GM23338 (cell line): Measurements from ENCODE around the gene DMRT1. TPM values are rescaled to one million over a fixed set of nuclear protein-coding genes. Genes with fewer than 3 reads are reported as not detected.

Experiments
- ATAC-seq: fragments of 200-7000 bp; cut with Tn5 transposase; 3 replicates; pipeline ENCODE4 v1.9.1; 2020
- DNase-seq: peaks from one replicate; pipeline ENCODE4 v3.0.0-alpha.2; 2015; ENCODE audit warnings: low spot score
- H2AFZ ChIP-seq: fragments of 200-600 bp; sonication (generic); 2 replicates; pipeline ENCODE4 v1.8.0; 2016; ENCODE audit warnings: antibody characterized with exemption, mild to moderate bottlenecking, moderate library complexity
- H3F3A ChIP-seq: fragments of 200-600 bp; sonication (generic); replicated peaks from 2 replicates; pipeline ENCODE4 v1.8.0; 2017; ENCODE audit warnings: antibody characterized with exemption, mixed run types, low read depth
- H3K27ac ChIP-seq: fragments of 200-600 bp; sonication (generic); 2 replicates; pipeline ENCODE4 v1.6.1; 2016; ENCODE audit warnings: low read depth
- H3K27me3 ChIP-seq: fragments of 200-600 bp; sonication (generic); 2 replicates; pipeline ENCODE4 v1.8.0; 2016; ENCODE audit warnings: mild to moderate bottlenecking, mixed run types, moderate library complexity; ENCODE audit not compliant: insufficient read depth
- H3K36me3 ChIP-seq: fragments of 200-600 bp; sonication (generic); 2 replicates; pipeline ENCODE4 v1.8.0; 2016; ENCODE audit warnings: mild to moderate bottlenecking; ENCODE audit not compliant: insufficient read depth
- H3K4me1 ChIP-seq: fragments of 200-600 bp; sonication (generic); 2 replicates; pipeline ENCODE4 v1.8.0; 2016; ENCODE audit warnings: mild to moderate bottlenecking, moderate library complexity; ENCODE audit not compliant: insufficient read depth
- H3K4me2 ChIP-seq: fragments of 200-600 bp; sonication (generic); 2 replicates; pipeline ENCODE4 v1.7.1; 2017; ENCODE audit warnings: mixed run types
- H3K4me3 ChIP-seq: fragments of 200-600 bp; sonication (generic); 2 replicates; pipeline ENCODE4 v1.6.1; 2016; ENCODE audit warnings: mixed run types
- H3K79me2 ChIP-seq: fragments of 200-600 bp; sonication (generic); replicated peaks from 2 replicates; pipeline ENCODE4 v1.8.0; 2017; ENCODE audit warnings: mild to moderate bottlenecking; ENCODE audit not compliant: insufficient read depth
- H3K9me2 ChIP-seq: fragments of 200-600 bp; sonication (generic); 2 replicates; pipeline ENCODE4 v1.8.0; 2017; ENCODE audit not compliant: insufficient read depth
- H4K20me1 ChIP-seq: fragments of 200-600 bp; sonication (generic); replicated peaks from 2 replicates; pipeline ENCODE4 v1.8.0; 2017; ENCODE audit warnings: mild to moderate bottlenecking; ENCODE audit not compliant: insufficient read depth
- H3K27ac Mint-ChIP-seq: 2 replicates; pipeline ENCODE4 v1.8.0; 2020; ENCODE audit warnings: inconsistent platforms, mild to moderate bottlenecking, moderate library complexity, mixed read lengths
- H3K27me3 Mint-ChIP-seq: 3 replicates; pipeline ENCODE4 v1.8.0; 2022; ENCODE audit warnings: low read depth, mild to moderate bottlenecking, moderate library complexity, mixed read lengths, inconsistent platforms; ENCODE audit not compliant: insufficient read depth, poor library complexity
- H3K36me3 Mint-ChIP-seq: 3 replicates; pipeline ENCODE4 v1.8.0; 2021; ENCODE audit warnings: low read depth, mild to moderate bottlenecking, inconsistent platforms, moderate library complexity, mixed read lengths
- H3K4me1 Mint-ChIP-seq: 3 replicates; pipeline ENCODE4 v1.8.0; 2020; ENCODE audit warnings: mild to moderate bottlenecking, inconsistent platforms, mixed read lengths
- H3K4me3 Mint-ChIP-seq: 3 replicates; pipeline ENCODE4 v1.8.0; 2021; ENCODE audit warnings: moderate library complexity, mild to moderate bottlenecking, inconsistent platforms, mixed read lengths
- H3K9me3 Mint-ChIP-seq: 3 replicates; pipeline ENCODE4 v1.8.0; 2020; ENCODE audit warnings: moderate library complexity, mild to moderate bottlenecking, inconsistent platforms, mixed read lengths
- CREB1 ChIP-seq: fragments of 250-450 bp; sonication (Bioruptor Pico); IDR thresholded peaks from 2 replicates; pipeline ENCODE4 v1.5.0; 2020; ENCODE audit warnings: low read depth, mild to moderate bottlenecking, moderate library complexity
- CTCF ChIP-seq, 2 experiments: fragments of 200-600 bp in 1 of 2; sonication (generic) in 1 of 2; conservative IDR thresholded peaks; 2 replicates each; pipeline versions ENCODE4 v1.5.1 to v1.6.1; 2016 to 2017; ENCODE audit warnings: antibody characterized with exemption in 2 of 2, low read depth in 2 of 2, mild to moderate bottlenecking in 2 of 2, moderate library complexity in 1 of 2
- EZH2 ChIP-seq: fragments of 200-600 bp; sonication (generic); IDR thresholded peaks from one replicate; pipeline ENCODE4 v1.8.0; 2017; ENCODE audit warnings: antibody characterized with exemption, mild to moderate bottlenecking, low read depth; ENCODE audit not compliant: unreplicated experiment
- EZH2phosphoT487 ChIP-seq: fragments of 200-600 bp; sonication (generic); IDR thresholded peaks from one replicate; pipeline ENCODE4 v1.8.1; 2018; ENCODE audit warnings: antibody characterized with exemption; ENCODE audit not compliant: unreplicated experiment
- JUNB ChIP-seq: IDR thresholded peaks from one replicate; pipeline ENCODE4 v1.6.1; 2016; ENCODE audit warnings: antibody characterized with exemption; ENCODE audit not compliant: unreplicated experiment
- POLR2AphosphoS5 ChIP-seq: IDR thresholded peaks from 2 replicates; pipeline ENCODE4 v1.6.1; 2016; ENCODE audit warnings: antibody characterized with exemption, low read depth
- REST ChIP-seq: IDR thresholded peaks from one replicate; pipeline ENCODE4 v1.6.1; 2018; ENCODE audit warnings: antibody characterized with exemption; ENCODE audit not compliant: unreplicated experiment
- STAT1 ChIP-seq: IDR thresholded peaks from one replicate; pipeline ENCODE4 v1.6.1; 2016; ENCODE audit warnings: antibody characterized with exemption; ENCODE audit not compliant: unreplicated experiment
- ZNF114 ChIP-seq: fragments of 250-450 bp; sonication (Bioruptor Pico); IDR thresholded peaks from 2 replicates; pipeline ENCODE4 v1.5.0; 2020; ENCODE audit warnings: mild to moderate bottlenecking, moderate library complexity
- ZNF331 ChIP-seq: fragments of 250-450 bp; sonication (Bioruptor Pico); IDR thresholded peaks from 2 replicates; pipeline ENCODE4 v1.5.0; 2020; ENCODE audit warnings: low read depth, mild to moderate bottlenecking, moderate library complexity
- ZNF462 ChIP-seq: fragments of 250-450 bp; sonication (Bioruptor Pico); IDR thresholded peaks from 2 replicates; pipeline ENCODE4 v1.5.0; 2020; ENCODE audit warnings: mild to moderate bottlenecking, moderate library complexity
- polyA plus RNA-seq: library from polyadenylated mRNA; unstranded; fragments of >200 nt; fragmentation: Nextera tagmentation; extraction: Ambion mirVana; gene quantifications from 2 replicates; pipeline ENCODE4 v1.2.1, GENCODE V29; 2016
- total RNA-seq: library from RNA; depleted of rRNA; stranded (reverse); fragments of >200 nt; shearing (Covaris generic); gene quantifications from 2 replicates; pipeline ENCODE4 v1.2.3, GENCODE V29; 2014

Gene DMRT1
- total and polyA plus RNA-seq, 2 experiments from 2014 or later: not detected

- H3K36me3 Mint-ChIP-seq: no peaks in the 10 kb centered on the region
- H3K4me3 Mint-ChIP-seq: no peak overlapping the region
- H3K9me2 ChIP-seq: no peaks in the 10 kb centered on the region
- TF ChIP-seq EZH2 (no peak), POLR2AphosphoS5 (no peak), ZNF114 (no peak), JUNB (no peak), STAT1 (no peak), REST (no peak), CREB1 (CRISPR knock-in tag) (no peak), EZH2phosphoT487 (no peak), ZNF462 (no peak), CTCF (conservative IDR thresholded peaks at IDR 0.05; ENCODE audit: low read depth in 2 of 2) (no peak), ZNF331 (no peak)
- no peaks in the 10 kb centered on the region for H3K79me2 ChIP-seq
- H3K4me2 ChIP-seq: no peak overlapping the region
- no peaks in the 10 kb centered on the region for H3K36me3 ChIP-seq
- H4K20me1 ChIP-seq: peaks cover 24% of the 10 kb centered on the region; the same call in 1 of the 2 replicates
- H3K4me3 ChIP-seq: no peak overlapping the region
- peaks cover 23% of the 10 kb centered on the region for H3K4me1 Mint-ChIP-seq
- DNase-seq: no peak
- no peaks in the 10 kb centered on the region; the same call in 2 of the 3 replicates for H3K9me3 Mint-ChIP-seq
- peaks cover 87% of the 10 kb centered on the region for H3K27me3 ChIP-seq
- H3F3A ChIP-seq: peaks cover 5% of the 10 kb centered on the region; the same call in 1 of the 2 replicates
- H2AFZ ChIP-seq: no peak overlapping the region
- no peak overlapping the region for H3K27ac Mint-ChIP-seq
- peaks cover 66% of the 10 kb centered on the region for H3K27me3 Mint-ChIP-seq
- peaks cover 18% of the 10 kb centered on the region for H3K4me1 ChIP-seq
- no peak overlapping the region for H3K27ac ChIP-seq
- no peak for ATAC-seq
Measured at GRCh38 chr9:982394-983230, 141.1 kb downstream of the DMRT1 start.
